Choroid plexus epithelial cell (primary cell): ENCODE measurements around the gene PEPD.

Experiments
- DNase-seq: peaks from one replicate; pipeline ENCODE4 v3.0.0-alpha.2; 2010; ENCODE audit warnings: low read depth
- H3K4me3 ChIP-seq: 2 replicates; pipeline ENCODE4 v1.5.1; 2011; ENCODE audit warnings: low read depth, mild to moderate bottlenecking, control low read depth, low read length, moderate library complexity
- TF ChIP-seq, protein P1 (sequence below): conservative IDR thresholded peaks from 2 replicates; pipeline ENCODE4 v1.5.1; 2011; ENCODE audit warnings: low read depth, mild to moderate bottlenecking, control low read depth, inconsistent platforms, low read length, moderate library complexity

Gene PEPD

DNA sequence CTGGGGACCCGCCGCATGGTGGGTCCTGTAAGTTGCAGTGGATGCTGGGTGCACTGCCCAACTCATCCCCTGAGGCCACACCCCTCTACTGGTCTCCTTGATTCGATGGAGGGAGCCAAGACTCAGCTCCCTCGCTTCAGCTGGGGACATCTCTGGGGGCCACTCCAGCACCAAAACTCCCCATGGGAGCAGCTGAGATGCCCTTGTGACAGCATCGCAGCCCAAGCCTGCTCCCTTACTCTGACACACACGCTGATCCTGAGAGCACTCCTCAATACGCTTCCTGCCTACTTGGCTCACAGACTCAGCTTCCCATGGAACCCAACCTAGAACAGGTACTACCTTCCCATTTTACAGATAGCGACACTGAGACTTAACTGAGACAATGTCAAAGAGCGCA lies 56.2 kb downstream of the PEPD start:
- DNase-seq: no peak
- TF ChIP-seq, protein P1, sequence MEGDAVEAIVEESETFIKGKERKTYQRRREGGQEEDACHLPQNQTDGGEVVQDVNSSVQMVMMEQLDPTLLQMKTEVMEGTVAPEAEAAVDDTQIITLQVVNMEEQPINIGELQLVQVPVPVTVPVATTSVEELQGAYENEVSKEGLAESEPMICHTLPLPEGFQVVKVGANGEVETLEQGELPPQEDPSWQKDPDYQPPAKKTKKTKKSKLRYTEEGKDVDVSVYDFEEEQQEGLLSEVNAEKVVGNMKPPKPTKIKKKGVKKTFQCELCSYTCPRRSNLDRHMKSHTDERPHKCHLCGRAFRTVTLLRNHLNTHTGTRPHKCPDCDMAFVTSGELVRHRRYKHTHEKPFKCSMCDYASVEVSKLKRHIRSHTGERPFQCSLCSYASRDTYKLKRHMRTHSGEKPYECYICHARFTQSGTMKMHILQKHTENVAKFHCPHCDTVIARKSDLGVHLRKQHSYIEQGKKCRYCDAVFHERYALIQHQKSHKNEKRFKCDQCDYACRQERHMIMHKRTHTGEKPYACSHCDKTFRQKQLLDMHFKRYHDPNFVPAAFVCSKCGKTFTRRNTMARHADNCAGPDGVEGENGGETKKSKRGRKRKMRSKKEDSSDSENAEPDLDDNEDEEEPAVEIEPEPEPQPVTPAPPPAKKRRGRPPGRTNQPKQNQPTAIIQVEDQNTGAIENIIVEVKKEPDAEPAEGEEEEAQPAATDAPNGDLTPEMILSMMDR: no peak
- no peak overlapping the region for H3K4me3 ChIP-seq

DNA sequence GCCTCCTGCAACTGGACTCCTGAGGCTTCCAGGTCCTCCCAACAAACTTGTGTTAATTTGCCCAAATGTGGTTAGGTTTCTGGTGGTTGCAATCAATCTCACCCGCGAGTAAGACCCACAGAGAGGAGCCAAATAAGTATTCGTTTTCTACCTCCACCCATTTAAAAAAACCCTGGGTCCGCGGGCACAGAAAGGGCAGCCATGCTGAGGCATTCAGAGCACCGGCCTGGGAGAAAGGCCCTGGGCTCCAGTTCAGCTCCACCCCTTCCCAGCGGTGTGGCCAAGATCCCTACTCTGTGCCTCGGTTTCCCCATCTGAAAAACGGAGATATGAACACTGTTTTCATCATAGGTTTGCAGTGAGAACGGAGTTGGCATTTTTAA lies 56.9 kb downstream of the PEPD start:
- H3K4me3 ChIP-seq: no peak overlapping the region
- TF ChIP-seq, protein P1: no peak
- DNase-seq: no peak

DNA sequence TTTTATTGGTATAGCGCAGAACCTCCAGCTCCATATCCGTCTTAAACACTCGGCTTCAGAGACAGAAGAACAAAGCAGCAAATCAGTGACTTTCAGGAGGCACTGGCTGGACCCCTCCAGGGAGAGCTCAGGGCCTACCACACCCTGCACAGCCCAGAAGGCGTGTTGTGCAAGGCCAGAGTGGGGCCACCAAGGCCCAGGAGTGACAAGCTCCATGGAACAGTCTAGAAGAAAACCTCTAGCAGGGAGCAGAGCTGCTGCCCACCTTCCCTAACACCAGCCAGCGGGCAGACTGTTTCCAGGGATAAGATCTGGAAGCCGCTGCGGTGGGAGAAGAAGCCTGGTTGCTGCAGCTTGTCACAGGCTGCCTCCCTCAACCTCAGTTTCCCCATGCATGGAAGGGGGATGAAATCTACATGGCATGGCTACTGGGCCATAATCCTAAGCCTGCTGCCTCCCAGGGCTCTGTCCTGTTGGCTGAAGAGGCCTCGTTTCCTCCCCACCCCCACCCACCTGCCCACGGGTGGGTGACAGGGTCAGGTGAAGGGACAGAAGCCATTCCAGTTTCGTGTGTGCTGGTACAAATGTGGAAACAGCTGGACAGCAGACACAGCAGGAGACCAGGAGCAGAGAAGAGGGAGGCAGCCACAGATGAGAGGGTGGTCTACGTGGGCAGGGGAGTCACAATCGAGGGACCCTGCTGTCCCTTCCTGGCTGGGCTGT lies 57.4 kb downstream of the PEPD start:
- TF ChIP-seq, protein P1: no peak
- no peak for DNase-seq
- no peak overlapping the region for H3K4me3 ChIP-seq

DNA sequence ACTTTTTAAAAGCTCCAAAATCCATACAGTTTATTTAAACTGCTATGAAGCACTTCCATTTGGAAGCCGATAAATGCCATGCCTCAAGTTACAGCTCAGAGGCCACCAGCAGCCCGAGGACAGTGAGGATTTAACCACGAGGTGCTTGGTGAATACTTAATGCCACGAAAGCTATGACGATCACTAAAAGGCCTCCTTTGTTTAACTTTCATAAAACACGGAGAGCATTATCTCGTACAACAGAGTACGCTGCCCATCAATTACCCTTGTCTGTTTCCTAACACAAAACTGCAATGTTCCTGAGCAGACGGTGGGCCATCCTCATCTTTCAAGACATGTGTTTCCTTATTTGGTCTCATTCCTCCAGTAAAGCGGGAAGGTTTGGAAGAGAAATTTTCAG lies 58.4 kb downstream of the PEPD start:
- DNase-seq: no peak
- TF ChIP-seq, protein P1: no peak
- H3K4me3 ChIP-seq: no peak overlapping the region

DNA sequence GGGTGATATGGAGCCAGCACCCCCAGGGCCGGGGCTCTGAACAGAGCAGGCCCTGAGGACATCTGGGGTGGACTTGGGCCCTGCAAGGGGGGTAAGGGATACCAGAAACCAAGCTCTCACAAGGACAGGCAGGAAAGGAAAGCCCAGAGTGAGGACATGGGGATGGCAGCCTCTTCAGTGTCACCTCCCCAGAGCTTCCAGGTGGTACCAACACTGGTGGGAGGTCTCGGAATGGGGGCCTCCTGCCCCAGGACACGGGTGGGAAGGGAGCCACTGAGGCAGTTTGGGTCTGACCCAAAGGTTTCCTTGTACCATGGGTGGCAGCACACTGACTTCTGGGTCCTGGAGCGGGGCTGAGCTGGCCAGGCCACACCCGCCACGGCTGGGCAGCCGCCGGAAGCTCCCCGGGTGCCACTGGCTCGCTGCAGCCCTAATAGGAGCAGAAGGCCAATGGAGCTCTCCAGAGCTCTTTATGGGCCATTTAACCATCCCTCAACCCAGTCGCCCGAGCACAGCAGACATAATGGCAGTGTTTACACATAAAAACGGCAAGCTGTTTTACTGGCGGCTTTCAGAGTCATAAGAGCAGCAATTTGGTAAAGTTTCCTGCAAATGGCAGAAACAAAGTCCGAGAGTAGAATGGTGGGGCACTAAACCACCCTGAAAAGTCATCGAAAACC lies 59.3 kb downstream of the PEPD start:
- TF ChIP-seq, protein P1: no peak
- no peak overlapping the region for H3K4me3 ChIP-seq
- DNase-seq: no peak

DNA sequence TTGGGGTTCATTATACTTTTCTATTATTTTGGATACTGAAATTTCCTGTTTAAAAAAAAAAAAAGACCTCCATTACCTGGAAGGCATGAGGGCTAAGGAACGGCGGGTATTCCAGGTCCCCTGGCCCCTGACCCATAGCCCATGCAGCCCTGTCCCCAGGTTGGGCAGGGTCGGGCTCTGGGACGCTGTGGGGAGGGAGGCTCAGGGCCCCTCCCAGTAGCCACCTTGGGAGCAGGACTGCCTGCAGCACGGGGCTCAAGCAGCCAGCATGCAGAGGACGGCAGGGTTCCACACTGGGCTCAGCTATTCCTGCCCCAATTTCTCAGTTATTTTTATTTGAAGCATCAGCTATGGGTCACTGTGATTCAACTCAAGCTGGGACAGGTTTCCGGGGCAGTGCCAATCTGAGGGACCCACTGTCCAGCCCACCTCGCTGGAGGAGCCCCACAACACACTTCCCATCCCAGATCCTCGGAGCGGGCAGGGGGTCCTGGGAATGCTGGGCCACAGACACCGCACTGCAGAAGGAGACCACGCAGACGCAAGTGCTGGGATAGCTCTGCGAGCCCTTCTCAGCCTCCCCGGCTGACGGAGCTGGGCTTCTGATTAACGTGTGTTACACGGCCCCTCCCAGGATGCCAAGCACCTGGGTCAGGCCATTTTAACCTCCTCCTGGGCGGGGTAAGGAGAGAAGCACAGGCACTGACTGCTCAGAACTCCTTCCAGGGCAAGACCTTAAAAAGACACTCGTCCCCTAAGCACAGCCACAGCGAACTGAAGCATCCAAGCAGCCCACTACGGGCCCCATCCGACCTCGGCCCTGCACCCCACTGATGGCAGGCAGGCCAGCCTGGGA lies 60.1 kb downstream of the PEPD start:
- H3K4me3 ChIP-seq: no peak overlapping the region
- no peak for DNase-seq
- TF ChIP-seq, protein P1: no peak
